Endometrial microvascular endothelial cells (primary cell): ENCODE measurements around the gene SENP3. TPM values are rescaled to one million over a fixed set of nuclear protein-coding genes. Genes with fewer than 3 reads are reported as not detected.

Experiments
- in situ Hi-C: cut with HindIII; loops from 2 replicates; pipeline ENCODE4 v1.10.0; 2017; ENCODE audit warnings: low sequenced_read_pairs, low pct_unique_long_range_greater_than_20kb; ENCODE audit errors: inconsistent ontology term
- total RNA-seq: library from RNA; depleted of rRNA; stranded (reverse); fragments of >200 nt; gene quantifications from one replicate; pipeline ENCODE4 v1.2.3, GENCODE V29; 2015; ENCODE audit errors: inconsistent ontology term

SENP3 gene
- 113 TPM for total RNA-seq

- in situ Hi-C loops: loop anchor here (25.0 kb wide), 1 partner anchor 99 kb away; no protein-coding TSS in a partner anchor
Measured at GRCh38 chr17:7561589-7562207, at the start of gene SENP3. Gene SENP3 (plus strand): TSS chr17:7561919. CDS start chr17:7563077, 1,158 bp downstream.

GRCh38 chr17:7512105-7512504, 49.6 kb upstream of the SENP3 start:
- in situ Hi-C loops: no loop called here

- in situ Hi-C loops: no loop called here
Measured at GRCh38 chr17:7512824-7513540, 48.7 kb upstream of the SENP3 start.

GRCh38 chr17:7513850-7514419, 47.8 kb upstream of the SENP3 start:
- in situ Hi-C loops: no loop called here

- in situ Hi-C loops: no loop called here
Measured at GRCh38 chr17:7515911-7516610, 45.7 kb upstream of the SENP3 start.

GRCh38 chr17:7523033-7523432, 38.7 kb upstream of the SENP3 start:
- in situ Hi-C loops: no loop called here

GRCh38 chr17:7528842-7529241, 32.9 kb upstream of the SENP3 start:
- in situ Hi-C loops: no loop called here

- in situ Hi-C loops: no loop called here
Measured at GRCh38 chr17:7530023-7530900, 31.5 kb upstream of the SENP3 start.

GRCh38 chr17:7538050-7538449, 23.7 kb upstream of the SENP3 start:
- in situ Hi-C loops: no loop called here

- in situ Hi-C loops: no loop called here
Measured at GRCh38 chr17:7538891-7539545, 22.7 kb upstream of the SENP3 start.

- in situ Hi-C loops: no loop called here
Measured at GRCh38 chr17:7541074-7541621, 20.6 kb upstream of the SENP3 start.

GRCh38 chr17:7544911-7545310, 16.8 kb upstream of the SENP3 start:
- in situ Hi-C loops: no loop called here

- in situ Hi-C loops: no loop called here
Measured at GRCh38 chr17:7548585-7549400, 12.9 kb upstream of the SENP3 start, which contains the start of gene TNFSF12. Gene TNFSF12 (plus strand): TSS chr17:7549058. CDS start chr17:7549154, 96 bp downstream.

- in situ Hi-C loops: loop anchor here (25.0 kb wide), 1 partner anchor 87 kb away; no protein-coding TSS in a partner anchor
Measured at GRCh38 chr17:7549401-7550055, 12.2 kb upstream of the SENP3 start.

- in situ Hi-C loops: loop anchor here (25.0 kb wide), 1 partner anchor 88 kb away; no protein-coding TSS in a partner anchor
Measured at GRCh38 chr17:7550344-7550743, 11.4 kb upstream of the SENP3 start.

GRCh38 chr17:7551396-7551795, 10.3 kb upstream of the SENP3 start:
- in situ Hi-C loops: loop anchor here (25.0 kb wide), 1 partner anchor 89 kb away; no protein-coding TSS in a partner anchor
